Stimulated activated CD8-positive, alpha-beta memory T cell treated with anti-CD3 and anti-CD28 coated beads, Interleukin-15, amount 100 ng/mL, for 4 hours (primary cell): Measurements from ENCODE around the gene TBCK.

Experiments
- DNase-seq, 2 donors: peaks; one replicate each; pipeline ENCODE4 v3.0.0-alpha.2; 2020; ENCODE audit warnings: low read depth in 2 of 2

Gene TBCK

DNA sequence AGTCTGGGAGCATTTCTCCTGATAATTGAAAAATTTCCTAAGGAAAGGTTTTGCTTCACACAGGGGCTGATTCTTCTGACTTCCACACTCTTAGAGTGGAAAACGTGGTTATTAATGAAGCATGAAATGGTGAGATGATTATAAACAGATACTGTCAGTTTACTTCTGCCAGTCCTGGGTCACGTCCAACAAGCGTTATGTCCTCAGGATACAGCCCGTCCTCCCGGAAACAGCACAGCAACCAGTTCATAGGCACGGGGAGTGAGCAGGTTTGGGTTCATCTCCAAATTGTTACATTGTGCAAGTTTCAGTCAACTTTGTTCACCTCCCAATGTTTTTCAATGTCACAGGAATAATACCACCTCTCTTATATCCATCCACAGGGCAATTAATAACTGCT lies 321.9 kb downstream of the TBCK start:
- DNase-seq: no peak

DNA sequence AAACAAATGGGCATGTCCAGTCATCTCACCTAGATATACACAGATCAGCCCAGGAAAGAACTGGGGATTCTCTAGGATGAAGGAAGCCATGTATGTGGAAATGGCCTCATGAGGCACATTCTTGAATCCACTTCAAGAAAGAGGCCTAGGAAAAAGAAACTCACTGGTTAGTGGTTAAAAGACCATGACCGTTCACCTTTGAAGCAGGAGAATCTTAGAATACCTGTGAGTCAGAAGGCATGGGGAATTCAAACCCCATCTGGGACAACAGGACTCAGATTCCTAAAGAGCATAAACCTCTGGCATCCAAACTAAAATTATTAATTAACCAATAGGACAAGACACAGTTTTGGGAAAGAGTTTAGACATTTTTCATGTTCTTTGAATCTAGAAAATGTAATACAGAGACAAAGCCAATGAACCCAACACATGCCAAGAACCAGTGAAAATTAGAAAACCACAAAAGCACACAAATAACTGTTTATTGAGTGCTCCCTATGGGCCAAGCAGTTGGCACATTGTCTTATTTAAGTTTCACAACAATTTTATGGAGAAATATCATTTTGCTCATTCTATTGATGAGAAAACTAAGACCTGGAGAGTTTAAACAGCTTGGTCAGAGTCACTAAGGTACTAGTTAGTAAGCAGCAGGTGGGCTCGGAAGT lies 323.2 kb downstream of the TBCK start:
- no peak for DNase-seq

- DNase-seq: no peak
Measured at GRCh38 chr4:105991726-105992125, 324.3 kb downstream of the TBCK start.
